ENCODE results near the gene SLC35E4. TPM values are rescaled to one million over a fixed set of nuclear protein-coding genes. Genes with fewer than 3 reads are reported as not detected.

SLC35E4 gene
- total and polyA plus RNA-seq, 4 donors: 0.14 to 1.2 (median 0.30) TPM

- Histone ChIP-seq H3K36me3 (ENCODE audit: control insufficient read depth in 4 of 4, insufficient read depth in 3 of 4, low read depth in 1 of 4, low read length in 3 of 4) (no peaks in the 10 kb centered on the region), H3K9ac (ENCODE audit: low read depth in 1 of 2, low read length in 2 of 2) (no peak overlapping the region), H3K9me3 (ENCODE audit: control insufficient read depth in 4 of 4, low read length in 3 of 4) (no peaks in the 10 kb centered on the region), H3K27ac (ENCODE audit: low read depth in 1 of 2, low read length in 2 of 2) (no peak overlapping the region), H3K27me3 (ENCODE audit: control insufficient read depth in 4 of 4, insufficient read depth in 4 of 4, low read length in 3 of 4) (no peaks in the 10 kb centered on the region), H3K4me1 (ENCODE audit: control insufficient read depth in 4 of 4, insufficient read depth in 4 of 4, low read length in 3 of 4) (no peaks in the 10 kb centered on the region), H3K4me3 (ENCODE audit: low read depth in 1 of 3, low read length in 3 of 3) (no peak overlapping the region)
- 74% methylated on average over 7 of the region's 7 CpGs for WGBS
- DNase-seq (ENCODE audit: low spot score): no peak
- TF ChIP-seq FOXA1 (IDR thresholded peaks at IDR 0.05) (no peak), NR2F2 (IDR thresholded peaks at IDR 0.05) (no peak)
Measured at GRCh38 chr22:30649430-30650007, 13.9 kb downstream of the SLC35E4 start.

GRCh38 chr22:30650508-30651116 is 15.0 kb downstream of the SLC35E4 start:
- Histone ChIP-seq H3K4me3 (ENCODE audit: low read depth in 1 of 3, low read length in 3 of 3) (no peak overlapping the region), H3K9me3 (ENCODE audit: control insufficient read depth in 4 of 4, low read length in 3 of 4) (no peaks in the 10 kb centered on the region), H3K9ac (ENCODE audit: low read depth in 1 of 2, low read length in 2 of 2) (no peak overlapping the region), H3K4me1 (ENCODE audit: control insufficient read depth in 4 of 4, insufficient read depth in 4 of 4, low read length in 3 of 4) (no peaks in the 10 kb centered on the region), H3K27ac (ENCODE audit: low read depth in 1 of 2, low read length in 2 of 2) (no peak overlapping the region), H3K27me3 (ENCODE audit: control insufficient read depth in 4 of 4, insufficient read depth in 4 of 4, low read length in 3 of 4) (no peaks in the 10 kb centered on the region), H3K36me3 (ENCODE audit: control insufficient read depth in 4 of 4, insufficient read depth in 3 of 4, low read depth in 1 of 4, low read length in 3 of 4) (no peaks in the 10 kb centered on the region)
- no peak for DNase-seq (ENCODE audit: low spot score)
- TF ChIP-seq JUND (IDR thresholded peaks at IDR 0.05) (no peak), RXRA (IDR thresholded peaks at IDR 0.05) (no peak), CTCF (IDR thresholded peaks at IDR 0.05; ENCODE audit: low read depth, low read length, missing input control) (no peak), FOXA1 (IDR thresholded peaks at IDR 0.05) (no peak), YY1 (IDR thresholded peaks at IDR 0.05) (no peak), HNF4A (conservative IDR thresholded peaks at IDR 0.05) (no peak)
- WGBS: 73% methylated on average over 5 of the region's 5 CpGs

- WGBS: 87% methylated on average over 2 of the region's 2 CpGs
- Histone ChIP-seq H3K4me3 (ENCODE audit: low read depth in 1 of 3, low read length in 3 of 3) (no peak overlapping the region), H3K4me1 (ENCODE audit: control insufficient read depth in 4 of 4, insufficient read depth in 4 of 4, low read length in 3 of 4) (no peaks in the 10 kb centered on the region), H3K27ac (ENCODE audit: low read depth in 1 of 2, low read length in 2 of 2) (no peak overlapping the region), H3K9me3 (ENCODE audit: control insufficient read depth in 4 of 4, low read length in 3 of 4) (no peaks in the 10 kb centered on the region), H3K36me3 (ENCODE audit: control insufficient read depth in 4 of 4, insufficient read depth in 3 of 4, low read depth in 1 of 4, low read length in 3 of 4) (no peaks in the 10 kb centered on the region), H3K27me3 (ENCODE audit: control insufficient read depth in 4 of 4, insufficient read depth in 4 of 4, low read length in 3 of 4) (no peaks in the 10 kb centered on the region), H3K9ac (ENCODE audit: low read depth in 1 of 2, low read length in 2 of 2) (no peak overlapping the region)
- TF ChIP-seq HNF4G (IDR thresholded peaks at IDR 0.05) (no peak), FOXA2 (IDR thresholded peaks at IDR 0.05) (no peak), EGR1 (IDR thresholded peaks at IDR 0.05; ENCODE audit: low read depth in 2 of 2) (no peak), FOXA1 (IDR thresholded peaks at IDR 0.05) (no peak), MAX (IDR thresholded peaks at IDR 0.05) (no peak), TAF1 (conservative IDR thresholded peaks at IDR 0.05) (no peak), CTCF (IDR thresholded peaks at IDR 0.05; ENCODE audit: low read depth, low read length, missing input control) (no peak), NR2F2 (IDR thresholded peaks at IDR 0.05) (no peak), RXRA (IDR thresholded peaks at IDR 0.05) (no peak), HNF4A (conservative IDR thresholded peaks at IDR 0.05) (no peak), REST (IDR thresholded peaks at IDR 0.05) (no peak), SP1 (IDR thresholded peaks at IDR 0.05) (no peak), YY1 (IDR thresholded peaks at IDR 0.05) (no peak), ZBTB33 (IDR thresholded peaks at IDR 0.05) (no peak)
- no peak for DNase-seq (ENCODE audit: low spot score)
Measured at GRCh38 chr22:30652852-30653251, 17.3 kb downstream of the SLC35E4 start.

Data from liver (tissue), 9 donors.